Fibroblast of lung (primary cell): Measurements from ENCODE around the gene SLC26A2. TPM values are rescaled to one million over a fixed set of nuclear protein-coding genes. Genes with fewer than 3 reads are reported as not detected.
"Not testable (repeated sequence)": the region's sequence is repeated elsewhere in the genome, so short reads cannot be mapped to it uniquely, and the experiment has no call there.

Experiments used
- DNase-seq, 2 donors: peaks; one replicate each; pipeline versions ENCODE4 v3.0.0 to v3.0.0-alpha.2; 2010; ENCODE audit warnings: low read depth in 2 of 2
- H2AFZ ChIP-seq: 2 replicates; pipeline ENCODE4 v1.5.1; 2012; ENCODE audit warnings: low read length, control low read depth, inconsistent platforms
- H3K27ac ChIP-seq: 2 replicates; pipeline ENCODE4 v1.5.1; 2011; ENCODE audit warnings: low read length, control low read depth; ENCODE audit not compliant: insufficient read depth
- H3K27me3 ChIP-seq: 2 replicates; pipeline ENCODE4 v1.5.1; 2011; ENCODE audit warnings: mild to moderate bottlenecking, low read length; ENCODE audit not compliant: control insufficient read depth, insufficient read depth
- H3K36me3 ChIP-seq: 2 replicates; pipeline ENCODE4 v1.5.1; 2011; ENCODE audit warnings: low read length; ENCODE audit not compliant: control insufficient read depth, insufficient read depth
- H3K4me1 ChIP-seq: 2 replicates; pipeline ENCODE4 v1.5.1; 2011; ENCODE audit warnings: low read length; ENCODE audit not compliant: control insufficient read depth, insufficient read depth; ENCODE audit errors: extremely low read depth
- H3K4me2 ChIP-seq: 2 replicates; pipeline ENCODE4 v1.5.1; 2011; ENCODE audit warnings: low read length, control low read depth; ENCODE audit not compliant: insufficient read depth; ENCODE audit errors: extremely low read depth
- H3K4me3 ChIP-seq, 4 experiments: fragments of 200-600 bp in 1 of 4; sonication (generic) in 1 of 4; replicated peaks in 1 of 4; 2 replicates each; pipeline ENCODE4 v1.5.1; 2011 to 2016; ENCODE audit warnings: low read length in 4 of 4, low read depth in 3 of 4, mild to moderate bottlenecking in 3 of 4, control low read depth in 2 of 4, inconsistent platforms in 1 of 4, mixed read lengths in 1 of 4; ENCODE audit not compliant: insufficient read depth in 1 of 4; ENCODE audit errors: control extremely low read depth in 1 of 4
- H3K79me2 ChIP-seq: 2 replicates; pipeline ENCODE4 v1.5.1; 2012; ENCODE audit warnings: mild to moderate bottlenecking, low read length, inconsistent platforms; ENCODE audit not compliant: control insufficient read depth, insufficient read depth
- H3K9ac ChIP-seq: 2 replicates; pipeline ENCODE4 v1.5.1; 2011; ENCODE audit warnings: mild to moderate bottlenecking, low read length, control low read depth; ENCODE audit not compliant: insufficient read depth
- H3K9me3 ChIP-seq: 2 replicates; pipeline ENCODE4 v1.5.1; 2012; ENCODE audit warnings: low read depth, low read length; ENCODE audit not compliant: control insufficient read depth, insufficient read depth
- H4K20me1 ChIP-seq: 2 replicates; pipeline ENCODE4 v1.5.1; 2011; ENCODE audit warnings: low read length; ENCODE audit not compliant: control insufficient read depth, insufficient read depth; ENCODE audit errors: extremely low read depth
- EZH2 ChIP-seq: IDR thresholded peaks from 2 replicates; pipeline ENCODE4 v1.5.1; 2012; ENCODE audit warnings: low read length, control low read depth, mild to moderate bottlenecking; ENCODE audit errors: missing control alignments
- polyA plus RNA-seq, 2 donors: library from polyadenylated mRNA; depleted of rRNA in 1 of 2; stranded (reverse) in 1 of 2; unstranded in 1 of 2; fragments of >200 nt; gene quantifications; 2 replicates each; pipeline ENCODE4 v1.2.1, GENCODE V29; 2011 to 2012; ENCODE audit warnings: missing spikeins in 1 of 2
- total RNA-seq: library from RNA; depleted of rRNA; stranded (reverse); fragments of >200 nt; gene quantifications from 2 replicates; pipeline ENCODE4 v1.2.1, GENCODE V29; 2014
- TF ChIP-seq, protein P1 (sequence below), 2 donors: IDR thresholded peaks in 1 of 2; conservative IDR thresholded peaks in 1 of 2; 1 replicate in 1 of 2; 2 replicates in 1 of 2; pipeline ENCODE4 v1.5.1; 2011 to 2012; ENCODE audit warnings: low read length in 2 of 2, control low read depth in 1 of 2, inconsistent platforms in 1 of 2, low read depth in 1 of 2, mild to moderate bottlenecking in 1 of 2

Gene SLC26A2
- total and polyA plus RNA-seq, 2 donors (not counting 1 experiment from before 2014, with no cell fraction given) = 10.3 to 11.6 TPM

DNA sequence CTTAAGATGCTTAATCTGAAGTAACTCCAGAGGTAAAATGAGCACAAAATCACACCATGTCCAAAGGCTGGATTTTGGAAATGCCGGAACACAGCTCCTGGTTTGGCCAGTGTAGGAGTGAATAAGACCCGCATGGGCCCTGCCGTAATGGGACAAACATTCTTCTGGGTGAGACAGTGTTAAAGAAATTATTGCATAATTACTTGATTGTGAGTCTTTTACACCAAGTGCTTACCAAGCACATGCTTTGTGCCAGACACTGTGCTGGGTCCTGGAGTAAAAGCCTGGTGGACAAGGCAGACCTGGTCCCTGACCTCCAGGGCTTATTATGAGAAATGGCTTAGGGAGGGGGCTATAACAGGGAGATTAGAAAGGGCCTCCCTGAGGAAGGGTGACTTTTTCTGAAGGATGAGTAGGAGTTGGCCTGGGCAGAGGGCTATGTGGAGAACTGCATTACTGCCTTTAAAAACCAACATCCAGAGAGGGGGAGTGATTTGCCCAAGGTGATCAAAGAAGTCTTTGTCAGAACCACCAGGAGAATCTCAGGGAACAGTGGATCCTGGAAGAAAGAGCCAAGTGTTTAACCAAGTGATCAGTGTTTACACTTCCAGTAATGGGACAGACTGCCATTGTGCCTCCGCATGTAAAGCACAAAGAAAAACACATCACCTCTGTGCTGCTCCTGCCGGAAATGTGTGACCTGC is 19.5 kb upstream of the SLC26A2 start:
- Histone ChIP-seq H3K27ac (no peak overlapping the region), H2AFZ (no peak overlapping the region), H3K27me3 (peaks cover under 1% of the 10 kb centered on the region), H3K9me3 (no peaks in the 10 kb centered on the region), H3K4me2 (no peak overlapping the region), H3K36me3 (no peaks in the 10 kb centered on the region), H3K9ac (no peak overlapping the region), H3K4me3 (no peak overlapping the region), H3K4me1 (peaks cover 20% of the 10 kb centered on the region), H4K20me1 (no peaks in the 10 kb centered on the region), H3K79me2 (no peaks in the 10 kb centered on the region)
- no peak for DNase-seq
- TF ChIP-seq, protein P1, sequence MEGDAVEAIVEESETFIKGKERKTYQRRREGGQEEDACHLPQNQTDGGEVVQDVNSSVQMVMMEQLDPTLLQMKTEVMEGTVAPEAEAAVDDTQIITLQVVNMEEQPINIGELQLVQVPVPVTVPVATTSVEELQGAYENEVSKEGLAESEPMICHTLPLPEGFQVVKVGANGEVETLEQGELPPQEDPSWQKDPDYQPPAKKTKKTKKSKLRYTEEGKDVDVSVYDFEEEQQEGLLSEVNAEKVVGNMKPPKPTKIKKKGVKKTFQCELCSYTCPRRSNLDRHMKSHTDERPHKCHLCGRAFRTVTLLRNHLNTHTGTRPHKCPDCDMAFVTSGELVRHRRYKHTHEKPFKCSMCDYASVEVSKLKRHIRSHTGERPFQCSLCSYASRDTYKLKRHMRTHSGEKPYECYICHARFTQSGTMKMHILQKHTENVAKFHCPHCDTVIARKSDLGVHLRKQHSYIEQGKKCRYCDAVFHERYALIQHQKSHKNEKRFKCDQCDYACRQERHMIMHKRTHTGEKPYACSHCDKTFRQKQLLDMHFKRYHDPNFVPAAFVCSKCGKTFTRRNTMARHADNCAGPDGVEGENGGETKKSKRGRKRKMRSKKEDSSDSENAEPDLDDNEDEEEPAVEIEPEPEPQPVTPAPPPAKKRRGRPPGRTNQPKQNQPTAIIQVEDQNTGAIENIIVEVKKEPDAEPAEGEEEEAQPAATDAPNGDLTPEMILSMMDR (conservative IDR thresholded peaks at IDR 0.05 in 1 of 2, IDR thresholded peaks at IDR 0.05 in 1 of 2; ENCODE audit: low read depth in 1 of 2, low read length in 2 of 2) = no peak
- TF ChIP-seq EZH2 = no peak

DNA sequence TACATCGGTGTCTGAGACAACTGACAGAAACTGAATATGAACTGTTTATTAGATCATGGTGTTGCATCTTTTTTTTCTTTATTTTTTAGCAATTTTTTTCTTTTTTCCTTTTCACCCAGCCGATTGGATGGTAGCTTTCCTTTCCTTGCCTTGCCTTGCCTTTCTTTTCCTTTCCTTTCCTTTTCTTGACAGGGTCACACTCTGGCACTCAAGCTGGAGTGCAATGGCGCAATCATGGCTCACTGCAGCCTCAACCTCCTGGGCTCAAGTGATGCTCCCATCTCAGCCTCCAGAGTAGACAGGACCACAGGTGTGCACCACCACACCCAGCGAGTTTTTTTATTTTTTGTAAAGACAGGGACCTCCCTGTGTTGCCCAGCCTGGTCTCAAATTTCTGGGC is 18.8 kb upstream of the SLC26A2 start:
- H3K9me3 ChIP-seq = no peaks in the 10 kb centered on the region
- TF ChIP-seq, protein P1 (conservative IDR thresholded peaks at IDR 0.05 in 1 of 2, IDR thresholded peaks at IDR 0.05 in 1 of 2; ENCODE audit: low read depth in 1 of 2, low read length in 2 of 2) = no peak
- TF ChIP-seq EZH2 = no peak
- H2AFZ ChIP-seq = no peak overlapping the region
- H3K79me2 ChIP-seq = no peaks in the 10 kb centered on the region
- H3K27ac ChIP-seq = no peak overlapping the region
- peaks cover 20% of the 10 kb centered on the region for H3K4me1 ChIP-seq
- no peaks in the 10 kb centered on the region for H3K36me3 ChIP-seq
- no peak overlapping the region for H3K4me2 ChIP-seq
- DNase-seq = no peak
- peaks cover 2% of the 10 kb centered on the region for H3K27me3 ChIP-seq
- H4K20me1 ChIP-seq = no peaks in the 10 kb centered on the region
- no peak overlapping the region for H3K9ac ChIP-seq
- H3K4me3 ChIP-seq = no peak overlapping the region

DNA sequence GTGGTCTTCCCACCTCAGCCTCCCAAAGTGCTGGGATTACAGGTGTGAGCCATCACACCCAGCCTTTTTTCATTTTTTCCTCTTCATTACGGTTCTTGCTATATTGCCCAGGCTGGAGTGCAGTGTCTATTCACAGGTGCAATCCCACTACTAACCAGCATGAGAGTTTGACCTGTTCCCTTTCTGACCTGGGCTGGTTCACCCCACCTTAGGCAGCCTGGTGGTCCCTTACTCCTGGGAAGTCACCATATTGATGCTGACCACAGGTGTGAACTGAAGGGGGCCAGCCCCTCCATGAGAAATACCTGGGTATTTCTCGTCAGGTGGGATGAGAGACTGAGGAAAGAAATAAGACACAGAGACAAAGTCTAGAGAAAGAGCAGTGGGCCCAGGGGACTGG is 18.4 kb upstream of the SLC26A2 start:
- Histone ChIP-seq H3K4me3 (no peak overlapping the region), H3K9ac (no peak overlapping the region), H3K79me2 (no peaks in the 10 kb centered on the region), H2AFZ (no peak overlapping the region), H3K27me3 (peaks cover 2% of the 10 kb centered on the region), H3K4me2 (no peak overlapping the region), H3K36me3 (no peaks in the 10 kb centered on the region), H4K20me1 (no peaks in the 10 kb centered on the region), H3K27ac (no peak overlapping the region), H3K9me3 (no peaks in the 10 kb centered on the region), H3K4me1 (peaks cover 18% of the 10 kb centered on the region)
- TF ChIP-seq, protein P1 (conservative IDR thresholded peaks at IDR 0.05 in 1 of 2, IDR thresholded peaks at IDR 0.05 in 1 of 2; ENCODE audit: low read depth in 1 of 2, low read length in 2 of 2) = no peak
- TF ChIP-seq EZH2 = no peak
- no peak for DNase-seq

DNA sequence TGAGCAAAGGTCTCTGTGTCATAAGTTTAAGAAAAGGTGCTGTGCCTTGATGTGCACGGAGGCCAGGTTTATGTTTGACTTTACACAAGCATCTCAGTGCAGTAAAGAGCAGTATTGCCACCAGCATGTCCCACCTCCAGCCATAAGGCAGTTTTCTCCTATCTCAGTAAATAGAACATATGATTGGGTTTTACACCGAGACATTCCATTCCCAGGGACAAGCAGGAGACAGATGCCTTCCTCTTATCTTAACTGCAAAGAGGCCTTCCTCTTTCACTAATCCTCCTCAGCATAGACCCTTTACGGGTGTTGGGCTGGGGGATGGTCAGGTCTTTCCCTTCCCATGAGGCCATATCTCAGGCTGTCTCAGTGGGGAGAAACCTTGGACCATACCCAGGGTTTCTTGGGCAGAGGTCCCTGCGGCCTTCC is 17.8 kb upstream of the SLC26A2 start:
- not testable (repeated sequence) for DNase-seq, H3K4me3 ChIP-seq, H3K79me2 ChIP-seq, H4K20me1 ChIP-seq, H3K9me3 ChIP-seq, H3K9ac ChIP-seq, H3K27ac ChIP-seq, H3K27me3 ChIP-seq, H3K36me3 ChIP-seq, H2AFZ ChIP-seq, H3K4me2 ChIP-seq
- peaks cover 12% of the 10 kb centered on the region for H3K4me1 ChIP-seq
